H1 (cell line): ENCODE measurements around the gene ENO2. TPM values are rescaled to one million over a fixed set of nuclear protein-coding genes. Genes with fewer than 3 reads are reported as not detected.

Source experiments
- CTCF ChIA-PET: fragments of 300-600 bp; sonication (Branson Sonifier 250); formaldehyde crosslinking; loops from one replicate; lab custom pipeline; 2021; ENCODE audit not compliant: partially characterized antibody; lab: Charles Lee
- POLR2A ChIA-PET: fragments of 300-600 bp; sonication (Branson Sonifier 250); formaldehyde crosslinking; loops from one replicate; lab custom pipeline; 2021; ENCODE audit warnings: inconsistent platforms; ENCODE audit not compliant: partially characterized antibody; lab: Charles Lee
- DNase-seq, 2 experiments: peaks; one replicate each; pipeline versions ENCODE4 v3.0.0 to v3.0.0-alpha.2; 2010 to 2022; ENCODE audit warnings: low spot score in 2 of 2, low read depth in 1 of 2, mixed read lengths in 1 of 2
- FAIRE-seq: peaks from 2 replicates; lab custom pipeline; 2011; peaks lifted over from hg19 to GRCh38; lab: Jason Lieb, UNC
- H2AFZ ChIP-seq: 2 replicates; pipeline ENCODE4 v1.8.1; 2012; ENCODE audit warnings: low read length, inconsistent platforms
- H2AK5ac ChIP-seq: 2 replicates; pipeline ENCODE4 v1.6.1; 2013; ENCODE audit warnings: low read depth, low read length
- H2BK120ac ChIP-seq: replicated peaks from 2 replicates; pipeline ENCODE3; 2013; ENCODE audit warnings: low read depth, low read length, inconsistent platforms
- H2BK12ac ChIP-seq: 2 replicates; pipeline ENCODE4 v1.6.1; 2013; ENCODE audit warnings: low read depth, low read length
- H2BK15ac ChIP-seq: 2 replicates; pipeline ENCODE4 v1.6.1; 2013; ENCODE audit warnings: low read length
- H2BK20ac ChIP-seq: 2 replicates; pipeline ENCODE4 v1.6.1; 2013; ENCODE audit warnings: low read length
- H2BK5ac ChIP-seq: 2 replicates; pipeline ENCODE4 v1.6.1; 2013; ENCODE audit warnings: low read depth, low read length
- H3K14ac ChIP-seq: 2 replicates; pipeline ENCODE4 v1.6.1; 2013; ENCODE audit warnings: inconsistent platforms; ENCODE audit not compliant: insufficient read length
- H3K18ac ChIP-seq: 2 replicates; pipeline ENCODE4 v1.6.1; 2013; ENCODE audit warnings: low read length; ENCODE audit errors: extremely low read depth
- H3K23ac ChIP-seq: 2 replicates; pipeline ENCODE4 v1.6.1; 2013; ENCODE audit warnings: inconsistent platforms; ENCODE audit not compliant: insufficient read length
- H3K23me2 ChIP-seq: 2 replicates; pipeline ENCODE4 v1.6.1; 2013; ENCODE audit warnings: low read depth, low read length
- H3K27ac ChIP-seq: 2 replicates; pipeline ENCODE4 v1.6.1; 2011; ENCODE audit warnings: low read depth, low read length, inconsistent platforms
- H3K27me3 ChIP-seq, 4 experiments: replicated peaks in 1 of 4; 1 replicate in 1 of 4; 2 replicates in 3 of 4; pipeline versions ENCODE4 v1.6.1 to v1.8.1; 2011 to 2013; ENCODE audit warnings: low read length in 3 of 4, mild to moderate bottlenecking in 3 of 4, inconsistent platforms in 2 of 4, mixed read lengths in 2 of 4, moderate library complexity in 1 of 4; ENCODE audit not compliant: control insufficient read depth in 3 of 4, insufficient read depth in 3 of 4; ENCODE audit errors: extremely low read depth in 1 of 4
- H3K36me3 ChIP-seq, 4 experiments: 2 replicates each; pipeline versions ENCODE4 v1.6.1 to v1.8.1; 2011 to 2013; ENCODE audit warnings: mild to moderate bottlenecking in 4 of 4, low read length in 3 of 4, moderate library complexity in 2 of 4, control low read depth in 1 of 4, inconsistent platforms in 1 of 4; ENCODE audit not compliant: insufficient read depth in 4 of 4, control insufficient read depth in 2 of 4
- H3K4ac ChIP-seq: replicated peaks from 2 replicates; pipeline ENCODE3; 2013; ENCODE audit warnings: low read length, low read depth, mixed read lengths, inconsistent platforms; ENCODE audit not compliant: insufficient read length
- H3K4me1 ChIP-seq, 4 experiments: replicated peaks in 1 of 4; 1 replicate in 1 of 4; 2 replicates in 3 of 4; pipeline versions ENCODE4 v1.6.1 to v1.8.1; 2011 to 2013; ENCODE audit warnings: low read length in 3 of 4, inconsistent platforms in 2 of 4, mixed read lengths in 1 of 4; ENCODE audit not compliant: insufficient read depth in 4 of 4, control insufficient read depth in 3 of 4
- H3K4me2 ChIP-seq, 2 experiments: 2 replicates each; pipeline versions ENCODE4 v1.6.1 to v1.8.1; 2011 to 2013; ENCODE audit warnings: low read depth in 2 of 2, low read length in 2 of 2, control low read depth in 1 of 2, inconsistent platforms in 1 of 2, mild to moderate bottlenecking in 1 of 2; ENCODE audit not compliant: insufficient read depth in 1 of 2
- H3K4me3 ChIP-seq, 4 experiments: fragments of 200-600, 300-600 bp in 1 of 4; sonication (generic), shearing (Covaris generic), sonication (Bioruptor Twin) in 1 of 4; 2 replicates each; pipeline versions ENCODE4 v1.5.1 to v1.8.1; 2011 to 2016; ENCODE audit warnings: low read length in 4 of 4, low read depth in 3 of 4, control low read depth in 2 of 4, inconsistent platforms in 2 of 4, mild to moderate bottlenecking in 2 of 4, mixed read lengths in 1 of 4, moderate library complexity in 1 of 4; ENCODE audit not compliant: insufficient read depth in 2 of 4; ENCODE audit errors: extremely low read depth in 1 of 4
- H3K56ac ChIP-seq: replicated peaks from 2 replicates; pipeline ENCODE3; 2013; ENCODE audit warnings: low read depth, mild to moderate bottlenecking, mixed read lengths, low read length, inconsistent platforms; ENCODE audit not compliant: insufficient read length
- H3K79me1 ChIP-seq: 2 replicates; pipeline ENCODE4 v1.6.1; 2013; ENCODE audit warnings: low read depth, low read length, control low read depth
- H3K79me2 ChIP-seq, 2 experiments: 2 replicates each; pipeline versions ENCODE4 v1.6.1 to v1.8.1; 2012 to 2013; ENCODE audit warnings: low read length in 2 of 2, mild to moderate bottlenecking in 2 of 2, inconsistent platforms in 1 of 2; ENCODE audit not compliant: insufficient read depth in 2 of 2, control insufficient read depth in 1 of 2
- H3K9ac ChIP-seq, 4 experiments: replicated peaks in 1 of 4; 1 replicate in 1 of 4; 2 replicates in 3 of 4; pipeline versions ENCODE4 v1.6.1 to v1.8.1; 2011 to 2013; ENCODE audit warnings: low read depth in 3 of 4, low read length in 3 of 4, control low read depth in 2 of 4, mild to moderate bottlenecking in 2 of 4, moderate library complexity in 2 of 4, inconsistent platforms in 1 of 4; ENCODE audit errors: extremely low read depth in 1 of 4
- H3K9me3 ChIP-seq, 2 experiments: 2 replicates each; pipeline versions ENCODE4 v1.6.1 to v1.8.1; 2012 to 2013; ENCODE audit warnings: mild to moderate bottlenecking in 2 of 2, moderate library complexity in 2 of 2, control low read depth in 1 of 2, inconsistent platforms in 1 of 2, low read depth in 1 of 2, low read length in 1 of 2, mixed read lengths in 1 of 2; ENCODE audit not compliant: insufficient read depth in 2 of 2
- H4K20me1 ChIP-seq, 2 experiments: replicated peaks in 1 of 2; 2 replicates each; pipeline versions ENCODE3 to v1.8.1; 2011 to 2013; ENCODE audit warnings: inconsistent platforms in 2 of 2, low read length in 2 of 2, mild to moderate bottlenecking in 1 of 2; ENCODE audit not compliant: insufficient read depth in 2 of 2, control insufficient read depth in 1 of 2
- H4K5ac ChIP-seq: 2 replicates; pipeline ENCODE4 v1.6.1; 2013; ENCODE audit warnings: low read length, low read depth, mixed read lengths, inconsistent platforms; ENCODE audit not compliant: insufficient read length
- H4K8ac ChIP-seq: 2 replicates; pipeline ENCODE4 v1.8.0; 2013; ENCODE audit warnings: mild to moderate bottlenecking, moderate library complexity, low read length, inconsistent platforms; ENCODE audit not compliant: insufficient read depth; ENCODE audit errors: extremely low read depth
- H4K91ac ChIP-seq: replicated peaks from 2 replicates; pipeline ENCODE3; 2013; ENCODE audit warnings: low read length, mixed read lengths, inconsistent platforms; ENCODE audit not compliant: insufficient read length
- CTCF ChIP-seq, 3 experiments: IDR thresholded peaks; 1 replicate in 2 of 3; 2 replicates in 1 of 3; pipeline versions ENCODE4 v1.5.1 to v1.6.1; 2011; ENCODE audit warnings: low read length in 3 of 3, mild to moderate bottlenecking in 3 of 3, inconsistent platforms in 2 of 3, low read depth in 1 of 3, moderate library complexity in 1 of 3; ENCODE audit not compliant: insufficient read depth in 1 of 3; ENCODE audit errors: control extremely low read depth in 1 of 3
- EZH2 ChIP-seq: fragments of 200-600 bp; sonication (generic); IDR thresholded peaks from 2 replicates; pipeline ENCODE4 v1.7.1; 2012; ENCODE audit warnings: low read depth, mild to moderate bottlenecking, moderate library complexity, low read length, inconsistent platforms; ENCODE audit not compliant: severe bottlenecking
- PHF8 ChIP-seq: fragments of 200-600 bp; sonication (generic); conservative IDR thresholded peaks from 2 replicates; pipeline ENCODE4 v1.7.1; 2012; ENCODE audit warnings: low read depth, mild to moderate bottlenecking, inconsistent platforms, low read length, moderate library complexity
- RNF2 ChIP-seq: fragments of 200-900, 300-1000 bp; sonication (generic); IDR thresholded peaks from 2 replicates; pipeline ENCODE4 v1.7.1; 2016; ENCODE audit warnings: borderline replicate concordance, low read depth, mild to moderate bottlenecking, antibody characterized with exemption, low read length; ENCODE audit not compliant: poor library complexity, severe bottlenecking; ENCODE audit errors: missing control alignments
- SAP30 ChIP-seq: fragments of 300-600 bp; sonication (generic); IDR thresholded peaks from 2 replicates; pipeline ENCODE4 v1.7.1; 2012; ENCODE audit warnings: low read length, moderate library complexity, mild to moderate bottlenecking, inconsistent platforms; ENCODE audit not compliant: insufficient read depth, insufficient replicate concordance
- USF2 ChIP-seq: IDR thresholded peaks from 2 replicates; pipeline ENCODE4 v1.6.1; 2011; ENCODE audit warnings: low read length, improper control_type of control experiment
- WGBS, 2 experiments: shearing (Covaris generic) in 1 of 2; methylation state at CpG; one replicate each; pipeline versions ENCODE4 v1.1.6 to v1.1.7; 2013 to 2015; ENCODE audit warnings: low lambda C conversion rate in 2 of 2, mixed read lengths in 2 of 2, inconsistent platforms in 1 of 2, low coverage in 1 of 2, missing lambda C conversion rate in 1 of 2; ENCODE audit not compliant: insufficient replicate concordance in 2 of 2, insufficient coverage in 1 of 2, insufficient read length in 1 of 2; ENCODE audit errors: extremely low coverage in 1 of 2, missing lambda C conversion rate in 1 of 2; 5-methylcytosine and 5-hydroxymethylcytosine counted together
- polyA plus RNA-seq, 7 experiments: library from polyadenylated mRNA; depleted of rRNA in 3 of 7; stranded (reverse) in 5 of 7; unstranded in 2 of 7; fragments of >200 nt in 5 of 7; fragments of 200-250 nt in 2 of 7; gene quantifications; 1 replicate in 5 of 7; 2 replicates in 1 of 7; 4 replicates in 1 of 7; pipeline versions ENCODE4 v1.2.1 to v1.2.3, GENCODE V29; 2011 to 2013; ENCODE audit warnings: missing spikeins in 2 of 7, mixed read lengths in 2 of 7
- total RNA-seq: library from RNA; stranded (reverse); fragmentation: NEBNext Ultra II Directional; extraction: Animal tissue kit (Norgen Biotek cat#: 25700); gene quantifications from 2 replicates; pipeline ENCODE4 v1.2.1, GENCODE V29; 2021

The ENO2 gene
- total and polyA plus RNA-seq, 2 of the 8 experiments (the other 6 are each of a cell fraction or from before 2014, with no cell fraction given), result 92.4 to 102 TPM

GRCh38 chr12:6927379-6928021 is 13.1 kb downstream of the ENO2 start, which contains the start of gene ATN1:
TSS of gene ATN1 (plus strand) at chr12:6927959. CDS start at chr12:6934002, 6,043 bp downstream.
- Histone ChIP-seq H4K5ac (peak within 1 kb of the TSS; percentile 44), H3K23ac (no peak within 1 kb of the TSS), H3K36me3 (peaks cover 1 to 13% (median 6%) of the 10 kb centered on the region in 4 experiments; a peak in 5 of 8 replicates), H4K20me1 (peaks cover 14 to 16% of the 10 kb centered on the region in 2 experiments), H3K4me1 (peaks cover 13 to 31% (median 17%) of the 10 kb centered on the region in 4 experiments), H2BK5ac (peak within 1 kb of the TSS; percentile 75), H3K27ac (peak within 1 kb of the TSS; percentile 17; the same call in 1 of the 2 replicates), H3K9ac (peak within 1 kb of the TSS; percentile 64 to 91 (median 69)), H3K79me2 (peaks cover 27 to 34% of the 10 kb centered on the region in 2 experiments), H2BK120ac (no peak within 1 kb of the TSS), H3K79me1 (peaks cover 10% of the 10 kb centered on the region), H2BK12ac (peak within 1 kb of the TSS; percentile 75; the same call in 1 of the 2 replicates), H2BK20ac (no peak within 1 kb of the TSS), H3K4me3 (peak within 1 kb of the TSS; percentile 90 to 99 (median 92)), H3K56ac (peak within 1 kb of the TSS; percentile 70), H3K4me2 (peak within 1 kb of the TSS; percentile 92 to 100), H3K9me3 (no peaks in the 10 kb centered on the region), H3K4ac (peak within 1 kb of the TSS; percentile 34), H4K91ac (peak within 1 kb of the TSS; percentile 49), H3K23me2 (peaks cover 28% of the 10 kb centered on the region), H2AFZ (no peak within 1 kb of the TSS), H4K8ac (peak within 1 kb of the TSS; percentile 47), H2AK5ac (no peak within 1 kb of the TSS), H3K27me3 (no peaks in the 10 kb centered on the region), H2BK15ac (0 out of 2 replicates have a peak within 1 kb of the TSS, but pooled peaks have one; percentile 18), H3K14ac (no peak within 1 kb of the TSS), H3K18ac (peak within 1 kb of the TSS; percentile 83)
- ChIA-PET POLR2A (interaction anchor here (0.6 to 44.0 kb wide), 9 partner anchors 15 to 100 kb away, joined by 3 to 1596 read pairs (median 22); partner anchors contain the start of genes C12orf57, CDCA3, EMG1 and ENO2), CTCF (interaction anchor here (0.6 to 10.0 kb wide), 6 partner anchors 12 to 328 kb away, joined by 3 to 253 read pairs (median 47); partner anchors contain the start of genes C12orf57, LRRC23, RNU7-1 and SPSB2)
- WGBS, 2 experiments, result 2% methylated on average over 9 of the region's 66 CpGs; no CpG with 5 or more reads in 1 of the 2 experiments
- FAIRE-seq (no peak), DNase-seq (peak in 1 of 2 experiments; percentile 83)
- TF ChIP-seq USF2 (no peak), SAP30 (no peak), PHF8 (peak; percentile 22; the same call in 1 of the 2 replicates), CTCF (IDR thresholded peaks at IDR 0.05; ENCODE audit: control extremely low read depth in 1 of 3, insufficient read depth in 1 of 3, low read depth in 1 of 3, low read length in 3 of 3) (no peak), RNF2 (no peak), EZH2 (no peak)
